HFFc6 (cell line): Measurements from ENCODE around the gene DDX10. TPM values are rescaled to one million over a fixed set of nuclear protein-coding genes. Genes with fewer than 3 reads are reported as not detected.

ENCODE experiments used
- DNase-seq: peaks from one replicate; pipeline ENCODE4 v3.0.0-alpha.2; 2018
- H3K27ac Mint-ChIP-seq: 2 replicates; pipeline ENCODE4 v1.8.0; 2020; ENCODE audit warnings: mild to moderate bottlenecking, mixed read lengths
- H3K27me3 Mint-ChIP-seq: 2 replicates; pipeline ENCODE4 v1.8.0; 2021; ENCODE audit warnings: mild to moderate bottlenecking, moderate library complexity, mixed read lengths; ENCODE audit not compliant: insufficient read depth
- H3K36me3 Mint-ChIP-seq: 2 replicates; pipeline ENCODE4 v1.8.0; 2021; ENCODE audit warnings: low read depth, mixed read lengths
- H3K4me1 Mint-ChIP-seq: 2 replicates; pipeline ENCODE4 v1.8.0; 2020; ENCODE audit warnings: low read depth, mixed read lengths
- H3K4me3 Mint-ChIP-seq: 2 replicates; pipeline ENCODE4 v1.8.0; 2020; ENCODE audit warnings: mild to moderate bottlenecking, moderate library complexity, mixed read lengths
- H3K9me3 Mint-ChIP-seq: 2 replicates; pipeline ENCODE4 v1.8.0; 2020; ENCODE audit warnings: mild to moderate bottlenecking, mixed read lengths
- CTCF ChIP-seq: fragments of 200-600 bp; sonication (generic); IDR thresholded peaks from 2 replicates; pipeline ENCODE4 v1.5.0; 2021; ENCODE audit warnings: antibody characterized with exemption, mild to moderate bottlenecking
- total RNA-seq, 6 experiments: library from RNA; stranded (reverse); fragmentation: NEBNext Ultra II Directional; extraction: Animal tissue kit (Norgen Biotek cat#: 25700); gene quantifications; 2 replicates in 1 of 6; 3 replicates in 5 of 6; pipeline ENCODE4 v1.2.3, GENCODE V29; 2021

DDX10 gene
- total RNA-seq, 6 experiments from 2014 or later = 24.5 to 45.5 (median 33.5) TPM

GRCh38 chr11:108909921-108910320 is 245.1 kb downstream of the DDX10 start:
- Mint-ChIP-seq H3K27me3 (no peaks in the 10 kb centered on the region; the same call in 1 of the 2 replicates), H3K36me3 (peaks cover 5% of the 10 kb centered on the region), H3K4me1 (peaks cover 76% of the 10 kb centered on the region), H3K9me3 (no peaks in the 10 kb centered on the region), H3K27ac (0 out of 2 replicates have a peak overlapping the region, but pooled peaks have one; percentile 7), H3K4me3 (no peak overlapping the region)
- TF ChIP-seq CTCF = no peak
- no peak for DNase-seq

- H3K27me3 Mint-ChIP-seq = no peaks in the 10 kb centered on the region
- H3K4me1 Mint-ChIP-seq = peaks cover 77% of the 10 kb centered on the region
- H3K9me3 Mint-ChIP-seq = no peaks in the 10 kb centered on the region
- peak overlapping the region; percentile 71 for H3K27ac Mint-ChIP-seq
- peak; percentile 46 for DNase-seq
- no peak for TF ChIP-seq CTCF
- H3K4me3 Mint-ChIP-seq = no peak overlapping the region
- H3K36me3 Mint-ChIP-seq = peaks cover 7% of the 10 kb centered on the region
These were observed 247.7 kb downstream of the DDX10 start for GRCh38 chr11:108912581-108912980.

- Mint-ChIP-seq H3K27ac (peak overlapping the region; percentile 71), H3K4me3 (no peak overlapping the region), H3K27me3 (no peaks in the 10 kb centered on the region), H3K4me1 (peaks cover 74% of the 10 kb centered on the region), H3K9me3 (no peaks in the 10 kb centered on the region), H3K36me3 (peaks cover 14% of the 10 kb centered on the region)
- DNase-seq = no peak
- no peak for TF ChIP-seq CTCF
These were observed 248.3 kb downstream of the DDX10 start for GRCh38 chr11:108913204-108913603.

GRCh38 chr11:108914211-108914610 is 249.3 kb downstream of the DDX10 start:
- peaks cover 19% of the 10 kb centered on the region for H3K36me3 Mint-ChIP-seq
- H3K9me3 Mint-ChIP-seq = no peaks in the 10 kb centered on the region
- no peak for DNase-seq
- H3K27ac Mint-ChIP-seq = no peak overlapping the region
- H3K27me3 Mint-ChIP-seq = no peaks in the 10 kb centered on the region
- H3K4me3 Mint-ChIP-seq = no peak overlapping the region
- no peak for TF ChIP-seq CTCF
- H3K4me1 Mint-ChIP-seq = peaks cover 74% of the 10 kb centered on the region

- DNase-seq = no peak
- peaks cover 21% of the 10 kb centered on the region for H3K36me3 Mint-ChIP-seq
- TF ChIP-seq CTCF = no peak
These were observed 250.1 kb downstream of the DDX10 start for GRCh38 chr11:108914981-108915380.

GRCh38 chr11:108915666-108916065 is 250.8 kb downstream of the DDX10 start:
- no peaks in the 10 kb centered on the region for H3K9me3 Mint-ChIP-seq
- peaks cover 65% of the 10 kb centered on the region for H3K4me1 Mint-ChIP-seq
- H3K36me3 Mint-ChIP-seq = peaks cover 24% of the 10 kb centered on the region
- no peaks in the 10 kb centered on the region for H3K27me3 Mint-ChIP-seq
- TF ChIP-seq CTCF = no peak
- no peak for DNase-seq
- H3K4me3 Mint-ChIP-seq = peak overlapping the region; percentile 38; the same call in 1 of the 2 replicates
- peak overlapping the region; percentile 43; the same call in 1 of the 2 replicates for H3K27ac Mint-ChIP-seq

More at GRCh38 chr11:108914981-108915380, 250.1 kb downstream of the DDX10 start:
- H3K27me3 Mint-ChIP-seq = no peaks in the 10 kb centered on the region
- peak overlapping the region; percentile 6; the same call in 1 of the 2 replicates for H3K27ac Mint-ChIP-seq
- H3K4me1 Mint-ChIP-seq = peaks cover 69% of the 10 kb centered on the region
- H3K4me3 Mint-ChIP-seq = peak overlapping the region; percentile 3; the same call in 1 of the 2 replicates
- no peaks in the 10 kb centered on the region for H3K9me3 Mint-ChIP-seq
